ENCODE results near the gene POLR3H.
A peak's percentile ranks its signal among the peaks of the same experiment; 100 is the strongest.

The POLR3H gene

GRCh38 chr22:41540006-41540315 is 4.3 kb downstream of the POLR3H start:
- H3K4me1 ChIP-seq (ENCODE audit: control insufficient read depth in 5 of 5, insufficient read depth in 5 of 5, low read length in 5 of 5) = peaks cover 2 to 35% (median 27%) of the 10 kb centered on the region in 5 donors

GRCh38 chr22:41539146-41540005 is 4.9 kb downstream of the POLR3H start:
- no peak overlapping the region for H3K27ac ChIP-seq (ENCODE audit: low read depth, low read length)
- H3K9ac ChIP-seq (ENCODE audit: low read length in 5 of 5) = peak overlapping the region in 1 of 5 donors; percentile 6
- no peaks in the 10 kb centered on the region for H3K9me3 ChIP-seq (ENCODE audit: control insufficient read depth in 5 of 5, low read length in 5 of 5)
- H3K4me3 ChIP-seq (ENCODE audit: low read depth in 1 of 5, low read length in 5 of 5) = no peak overlapping the region
- peaks cover 2 to 30% (median 22%) of the 10 kb centered on the region in 5 donors for H3K4me1 ChIP-seq (ENCODE audit: control insufficient read depth in 5 of 5, insufficient read depth in 5 of 5, low read length in 5 of 5)
- H3K36me3 ChIP-seq (ENCODE audit: control insufficient read depth in 5 of 5, insufficient read depth in 5 of 5, low read length in 5 of 5) = peaks cover 0 to 37% (median 19%) of the 10 kb centered on the region in 5 donors
- no peaks in the 10 kb centered on the region for H3K27me3 ChIP-seq (ENCODE audit: control insufficient read depth in 5 of 5, insufficient read depth in 4 of 5, low read length in 5 of 5)

More at GRCh38 chr22:41540006-41540315, 4.3 kb downstream of the POLR3H start:
- no peaks in the 10 kb centered on the region for H3K9me3 ChIP-seq (ENCODE audit: control insufficient read depth in 5 of 5, low read length in 5 of 5)
- H3K4me3 ChIP-seq (ENCODE audit: low read depth in 1 of 5, low read length in 5 of 5) = no peak overlapping the region
- H3K36me3 ChIP-seq (ENCODE audit: control insufficient read depth in 5 of 5, insufficient read depth in 5 of 5, low read length in 5 of 5) = peaks cover 0 to 33% (median 19%) of the 10 kb centered on the region in 5 donors
- H3K9ac ChIP-seq (ENCODE audit: low read length in 5 of 5) = no peak overlapping the region
- no peak overlapping the region for H3K27ac ChIP-seq (ENCODE audit: low read depth, low read length)
- H3K27me3 ChIP-seq (ENCODE audit: control insufficient read depth in 5 of 5, insufficient read depth in 4 of 5, low read length in 5 of 5) = no peaks in the 10 kb centered on the region

GRCh38 chr22:41538583-41538982 is 5.7 kb downstream of the POLR3H start:
- no peak overlapping the region for H3K27ac ChIP-seq (ENCODE audit: low read depth, low read length)
- peaks cover 0 to 44% (median 19%) of the 10 kb centered on the region in 5 donors for H3K36me3 ChIP-seq (ENCODE audit: control insufficient read depth in 5 of 5, insufficient read depth in 5 of 5, low read length in 5 of 5)
- H3K4me3 ChIP-seq (ENCODE audit: low read depth in 1 of 5, low read length in 5 of 5) = no peak overlapping the region
- H3K27me3 ChIP-seq (ENCODE audit: control insufficient read depth in 5 of 5, insufficient read depth in 4 of 5, low read length in 5 of 5) = no peaks in the 10 kb centered on the region
- peaks cover 2 to 26% (median 18%) of the 10 kb centered on the region in 5 donors for H3K4me1 ChIP-seq (ENCODE audit: control insufficient read depth in 5 of 5, insufficient read depth in 5 of 5, low read length in 5 of 5)
- no peak overlapping the region for H3K9ac ChIP-seq (ENCODE audit: low read length in 5 of 5)
- H3K9me3 ChIP-seq (ENCODE audit: control insufficient read depth in 5 of 5, low read length in 5 of 5) = no peaks in the 10 kb centered on the region

GRCh38 chr22:41537203-41537602 is 7.1 kb downstream of the POLR3H start:
- H3K36me3 ChIP-seq (ENCODE audit: control insufficient read depth in 5 of 5, insufficient read depth in 5 of 5, low read length in 5 of 5) = peaks cover 0 to 49% (median 25%) of the 10 kb centered on the region in 5 donors
- no peak overlapping the region for H3K27ac ChIP-seq (ENCODE audit: low read depth, low read length)
- H3K4me3 ChIP-seq (ENCODE audit: low read depth in 1 of 5, low read length in 5 of 5) = no peak overlapping the region
- H3K4me1 ChIP-seq (ENCODE audit: control insufficient read depth in 5 of 5, insufficient read depth in 5 of 5, low read length in 5 of 5) = peaks cover 2 to 19% (median 6%) of the 10 kb centered on the region in 5 donors
- H3K9ac ChIP-seq (ENCODE audit: low read length in 5 of 5) = no peak overlapping the region
- H3K9me3 ChIP-seq (ENCODE audit: control insufficient read depth in 5 of 5, low read length in 5 of 5) = no peaks in the 10 kb centered on the region
- H3K27me3 ChIP-seq (ENCODE audit: control insufficient read depth in 5 of 5, insufficient read depth in 4 of 5, low read length in 5 of 5) = no peaks in the 10 kb centered on the region

- Histone ChIP-seq H3K27me3 (ENCODE audit: control insufficient read depth in 5 of 5, insufficient read depth in 4 of 5, low read length in 5 of 5) (no peaks in the 10 kb centered on the region), H3K4me1 (ENCODE audit: control insufficient read depth in 5 of 5, insufficient read depth in 5 of 5, low read length in 5 of 5) (peaks cover 0 to 12% (median 0%) of the 10 kb centered on the region in 5 donors), H3K9me3 (ENCODE audit: control insufficient read depth in 5 of 5, low read length in 5 of 5) (no peaks in the 10 kb centered on the region), H3K4me3 (ENCODE audit: low read depth in 1 of 5, low read length in 5 of 5) (no peak overlapping the region), H3K36me3 (ENCODE audit: control insufficient read depth in 5 of 5, insufficient read depth in 5 of 5, low read length in 5 of 5) (peaks cover 0 to 59% (median 40%) of the 10 kb centered on the region in 5 donors), H3K9ac (ENCODE audit: low read length in 5 of 5) (no peak overlapping the region), H3K27ac (ENCODE audit: low read depth, low read length) (no peak overlapping the region)
Observed at GRCh38 chr22:41535244-41535643, 9.0 kb downstream of the POLR3H start.

- Histone ChIP-seq H3K4me3 (ENCODE audit: low read depth in 1 of 5, low read length in 5 of 5) (no peak overlapping the region), H3K9me3 (ENCODE audit: control insufficient read depth in 5 of 5, low read length in 5 of 5) (no peaks in the 10 kb centered on the region), H3K27ac (ENCODE audit: low read depth, low read length) (no peak overlapping the region), H3K4me1 (ENCODE audit: control insufficient read depth in 5 of 5, insufficient read depth in 5 of 5, low read length in 5 of 5) (peaks cover 0 to 12% (median 0%) of the 10 kb centered on the region in 5 donors), H3K36me3 (ENCODE audit: control insufficient read depth in 5 of 5, insufficient read depth in 5 of 5, low read length in 5 of 5) (peaks cover 0 to 57% (median 43%) of the 10 kb centered on the region in 5 donors), H3K27me3 (ENCODE audit: control insufficient read depth in 5 of 5, insufficient read depth in 4 of 5, low read length in 5 of 5) (no peaks in the 10 kb centered on the region), H3K9ac (ENCODE audit: low read length in 5 of 5) (no peak overlapping the region)
Observed at GRCh38 chr22:41534219-41534618, 10.1 kb downstream of the POLR3H start.

GRCh38 chr22:41532908-41533825 is 11.1 kb downstream of the POLR3H start:
- Histone ChIP-seq H3K36me3 (ENCODE audit: control insufficient read depth in 5 of 5, insufficient read depth in 5 of 5, low read length in 5 of 5) (peaks cover 0 to 64% (median 49%) of the 10 kb centered on the region in 5 donors), H3K9me3 (ENCODE audit: control insufficient read depth in 5 of 5, low read length in 5 of 5) (no peaks in the 10 kb centered on the region), H3K27me3 (ENCODE audit: control insufficient read depth in 5 of 5, insufficient read depth in 4 of 5, low read length in 5 of 5) (no peaks in the 10 kb centered on the region), H3K9ac (ENCODE audit: low read length in 5 of 5) (peak overlapping the region in 1 of 5 donors; percentile 26), H3K27ac (ENCODE audit: low read depth, low read length) (no peak overlapping the region), H3K4me3 (ENCODE audit: low read depth in 1 of 5, low read length in 5 of 5) (no peak overlapping the region), H3K4me1 (ENCODE audit: control insufficient read depth in 5 of 5, insufficient read depth in 5 of 5, low read length in 5 of 5) (peaks cover 0 to 12% (median 0%) of the 10 kb centered on the region in 5 donors)

- Histone ChIP-seq H3K4me1 (ENCODE audit: control insufficient read depth in 5 of 5, insufficient read depth in 5 of 5, low read length in 5 of 5) (peaks cover 0 to 12% (median 0%) of the 10 kb centered on the region in 5 donors), H3K36me3 (ENCODE audit: control insufficient read depth in 5 of 5, insufficient read depth in 5 of 5, low read length in 5 of 5) (peaks cover 0 to 72% (median 56%) of the 10 kb centered on the region in 5 donors), H3K27me3 (ENCODE audit: control insufficient read depth in 5 of 5, insufficient read depth in 4 of 5, low read length in 5 of 5) (no peaks in the 10 kb centered on the region), H3K27ac (ENCODE audit: low read depth, low read length) (no peak overlapping the region), H3K4me3 (ENCODE audit: low read depth in 1 of 5, low read length in 5 of 5) (no peak overlapping the region), H3K9ac (ENCODE audit: low read length in 5 of 5) (peak overlapping the region in 1 of 5 donors; percentile 22), H3K9me3 (ENCODE audit: control insufficient read depth in 5 of 5, low read length in 5 of 5) (no peaks in the 10 kb centered on the region)
Observed at GRCh38 chr22:41531715-41532477, 12.4 kb downstream of the POLR3H start.

- no peak overlapping the region for H3K27ac ChIP-seq (ENCODE audit: low read depth, low read length)
- peaks cover 0 to 80% (median 63%) of the 10 kb centered on the region in 5 donors for H3K36me3 ChIP-seq (ENCODE audit: control insufficient read depth in 5 of 5, insufficient read depth in 5 of 5, low read length in 5 of 5)
- H3K4me3 ChIP-seq (ENCODE audit: low read depth in 1 of 5, low read length in 5 of 5) = no peak overlapping the region
- H3K27me3 ChIP-seq (ENCODE audit: control insufficient read depth in 5 of 5, insufficient read depth in 4 of 5, low read length in 5 of 5) = no peaks in the 10 kb centered on the region
- H3K9me3 ChIP-seq (ENCODE audit: control insufficient read depth in 5 of 5, low read length in 5 of 5) = no peaks in the 10 kb centered on the region
- H3K9ac ChIP-seq (ENCODE audit: low read length in 5 of 5) = peak overlapping the region in 1 of 5 donors; percentile 22
- H3K4me1 ChIP-seq (ENCODE audit: control insufficient read depth in 5 of 5, insufficient read depth in 5 of 5, low read length in 5 of 5) = peaks cover 2 to 20% (median 5%) of the 10 kb centered on the region in 5 donors
Observed at GRCh38 chr22:41530890-41531714, 13.2 kb downstream of the POLR3H start.

Data from subcutaneous abdominal adipose tissue (tissue), 5 donors.